ENCODE measurements around the gene UBASH3B.

Gene UBASH3B

GRCh38 chr11:122647736-122648275 lies 7.7 kb upstream of the UBASH3B start:
- DNase-seq: no peak

DNA sequence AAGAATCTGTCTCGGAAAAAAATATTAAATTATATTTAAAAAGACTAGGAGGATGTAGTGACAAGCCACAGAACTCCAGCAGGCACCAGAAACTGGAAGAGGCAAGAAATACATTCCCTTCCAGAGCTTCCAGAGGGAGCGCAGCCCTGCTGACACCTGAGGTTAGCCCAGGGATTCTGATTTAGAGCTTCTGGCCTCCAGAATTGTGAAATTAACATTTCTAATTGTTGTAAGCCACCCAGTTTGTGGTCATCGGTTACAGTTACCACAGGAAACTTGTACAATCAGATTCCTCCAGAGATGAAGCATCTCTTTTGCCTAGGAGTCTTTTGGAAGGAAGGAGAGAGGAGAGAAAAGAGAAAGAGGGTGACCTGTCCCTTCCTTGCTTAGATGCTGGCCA lies 6.4 kb upstream of the UBASH3B start:
- no peak for DNase-seq

DNA sequence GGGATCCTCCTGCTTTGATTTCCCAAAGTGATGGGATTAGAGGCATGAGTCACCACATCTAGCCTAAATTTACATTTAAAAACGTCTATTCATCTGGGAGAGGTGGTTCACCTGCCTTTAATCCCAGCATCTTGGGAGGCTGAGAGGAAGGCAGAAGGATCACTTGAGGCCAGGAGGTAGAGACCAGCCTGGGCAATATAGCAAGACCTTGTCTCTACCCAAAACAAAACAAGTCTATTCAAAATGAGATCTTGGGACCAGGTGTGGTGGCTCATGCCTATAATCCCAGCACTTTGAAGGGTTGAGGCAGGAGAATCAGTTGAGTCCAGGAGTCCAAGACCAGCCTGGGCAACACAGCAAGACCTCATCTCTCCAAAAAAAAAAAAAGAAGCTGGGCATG lies 4.9 kb upstream of the UBASH3B start:
- no peak for DNase-seq

DNA sequence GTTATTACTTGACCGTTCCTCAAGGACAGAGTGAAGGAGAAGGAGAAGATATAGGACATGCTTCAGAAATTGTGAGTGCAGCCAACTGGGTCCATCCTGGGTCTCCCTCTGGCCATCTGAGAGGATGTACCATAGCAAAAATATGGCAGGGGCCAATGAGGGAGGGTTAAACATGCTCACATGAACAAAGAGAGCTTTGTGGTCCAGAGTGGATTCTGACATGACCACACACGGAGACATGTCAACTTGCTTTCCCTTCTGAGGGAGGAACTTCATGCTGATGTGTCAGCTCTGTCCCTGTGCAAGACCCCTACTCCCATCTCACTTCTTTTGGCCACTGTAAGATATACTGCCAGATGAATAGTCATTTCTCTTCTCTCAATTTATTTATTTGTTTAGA lies 3.0 kb upstream of the UBASH3B start:
- DNase-seq: no peak

DNA sequence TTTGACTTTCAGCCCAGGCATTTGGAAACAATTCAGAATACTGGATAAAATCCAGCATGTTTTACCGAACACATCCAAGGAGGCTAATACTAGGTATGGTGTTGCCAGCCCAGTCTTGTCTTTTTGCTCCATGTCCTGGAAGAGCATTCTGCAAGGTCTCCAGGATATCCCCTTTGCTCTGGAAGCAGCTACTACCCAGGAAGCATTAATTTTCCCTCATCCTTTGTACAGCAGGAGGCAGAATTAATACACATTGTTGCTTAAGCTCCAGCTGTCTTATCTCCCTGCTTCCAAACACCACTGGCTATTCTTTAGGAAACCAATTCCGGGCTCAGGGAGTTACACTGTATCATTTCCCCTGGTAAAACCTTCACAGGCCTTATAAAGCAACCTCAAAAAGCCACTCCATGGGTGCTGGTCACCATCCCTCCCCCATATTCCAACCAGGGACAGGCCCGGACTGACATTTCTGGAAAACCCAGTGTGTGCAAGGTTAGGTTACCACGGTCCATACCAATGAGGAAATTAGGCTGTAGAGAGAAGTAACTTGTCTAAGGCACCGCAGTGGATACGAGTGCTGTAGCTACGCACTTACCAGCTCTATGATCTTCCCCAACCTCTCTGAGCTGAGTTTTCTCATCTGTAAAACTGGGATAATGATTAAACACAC lies 1.5 kb upstream of the UBASH3B start:
- DNase-seq: no peak

GRCh38 chr11:122656073-122656630 lies 630 bp downstream of the UBASH3B start:
- DNase-seq: no peak

GRCh38 chr11:122656631-122657101 lies 1.1 kb downstream of the UBASH3B start:
- peak; percentile 83 for DNase-seq

DNA sequence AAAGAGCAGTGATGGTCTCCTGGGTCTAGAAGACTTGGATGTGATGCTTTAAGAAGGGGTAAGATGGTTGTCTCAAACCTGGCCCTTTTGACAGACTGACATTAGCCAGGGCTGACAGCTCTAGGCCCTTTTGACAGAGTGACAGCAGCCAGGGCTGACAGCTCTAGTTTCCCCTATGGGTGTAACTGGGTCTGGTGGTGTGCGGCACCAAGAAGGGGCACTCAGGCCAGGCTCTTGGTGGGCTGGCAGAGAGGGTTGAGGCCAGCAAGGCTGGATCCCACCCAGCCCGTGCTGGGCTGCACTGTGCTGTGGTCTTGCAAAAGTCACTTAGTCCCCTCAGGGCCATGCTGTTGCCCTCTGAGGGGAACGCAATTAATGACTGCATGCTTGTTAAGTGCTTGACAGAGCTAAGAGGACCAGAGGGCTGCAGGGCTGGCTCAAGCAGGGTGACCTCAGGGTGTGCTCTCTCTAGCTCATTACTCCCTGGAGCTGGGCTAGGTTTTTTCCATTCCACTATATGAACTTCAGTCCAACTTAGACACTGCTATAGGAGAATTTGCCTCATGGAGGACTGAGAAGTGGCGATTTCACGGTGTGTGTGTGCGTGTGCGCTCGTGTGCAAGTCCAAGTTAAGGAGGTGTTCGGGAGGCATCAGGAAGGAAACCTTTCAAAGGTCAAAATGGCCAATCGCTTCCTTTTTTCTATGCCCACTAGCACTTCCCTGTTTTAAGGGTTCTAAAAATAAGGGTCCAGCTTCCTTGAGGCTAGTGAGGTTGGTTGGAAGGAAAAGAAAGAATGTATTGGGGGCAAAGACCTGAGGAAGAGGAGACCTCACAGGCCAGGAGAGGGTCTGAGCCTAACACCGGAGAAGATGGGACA lies 4.4 kb downstream of the UBASH3B start:
- no peak for DNase-seq

DNA sequence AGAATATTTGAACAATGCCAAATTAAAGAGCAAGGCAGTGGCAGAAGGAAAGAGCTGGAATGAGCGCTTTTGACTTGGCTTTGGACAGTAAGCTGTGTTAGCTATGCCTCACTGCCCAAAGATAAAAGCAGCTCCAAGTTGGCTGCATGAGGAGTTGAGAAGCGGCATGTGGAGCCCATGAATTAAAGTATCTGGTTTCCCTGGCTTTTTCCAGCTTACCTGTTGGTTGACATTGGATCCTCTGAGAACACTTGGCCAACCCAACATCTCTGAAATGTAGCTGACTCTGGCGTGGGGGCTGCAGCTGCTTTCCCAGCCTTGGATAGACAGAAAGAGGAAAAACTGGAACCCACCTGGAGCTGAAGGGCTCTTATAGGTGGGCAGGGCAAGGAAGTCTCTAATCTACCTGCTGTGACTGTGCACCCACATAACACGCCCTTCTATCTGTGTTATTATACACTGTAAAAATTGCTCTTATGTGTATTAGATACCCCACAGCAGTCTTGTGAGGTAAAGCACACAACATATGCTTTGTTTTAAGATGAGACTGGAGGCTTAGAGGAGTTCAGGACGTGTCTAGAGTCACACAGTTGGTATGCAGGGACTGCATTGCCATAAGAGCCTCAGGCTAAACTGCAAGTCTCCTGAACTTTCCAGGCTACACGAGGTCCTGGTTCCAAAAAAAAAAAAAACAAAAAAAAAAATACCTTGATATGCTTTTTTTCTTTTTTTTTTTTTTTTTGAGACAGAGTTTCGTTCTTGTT lies 5.8 kb downstream of the UBASH3B start:
- DNase-seq: peak; percentile 41

GRCh38 chr11:122663056-122663740 lies 7.7 kb downstream of the UBASH3B start:
- DNase-seq: no peak

DNA sequence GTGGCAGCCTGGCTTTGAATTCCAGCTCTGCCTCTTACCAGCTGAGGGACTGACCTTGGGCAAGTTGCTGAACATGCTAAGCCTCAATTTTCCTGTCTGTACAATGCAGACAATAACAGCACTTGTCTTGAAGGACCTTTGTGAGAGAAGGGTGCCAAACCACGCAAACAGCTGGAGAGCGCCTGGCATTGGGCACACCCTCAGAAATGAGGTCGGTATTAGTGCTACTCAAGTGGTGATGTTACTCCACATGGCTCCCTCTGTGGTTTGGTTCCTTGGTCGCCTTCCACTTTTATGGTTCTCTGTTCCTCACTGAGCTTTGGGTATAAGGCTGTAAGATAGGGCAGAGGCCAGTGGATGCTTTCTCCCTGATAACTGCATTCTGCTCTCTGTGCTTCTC lies 8.2 kb downstream of the UBASH3B start:
- no peak for DNase-seq

DNA sequence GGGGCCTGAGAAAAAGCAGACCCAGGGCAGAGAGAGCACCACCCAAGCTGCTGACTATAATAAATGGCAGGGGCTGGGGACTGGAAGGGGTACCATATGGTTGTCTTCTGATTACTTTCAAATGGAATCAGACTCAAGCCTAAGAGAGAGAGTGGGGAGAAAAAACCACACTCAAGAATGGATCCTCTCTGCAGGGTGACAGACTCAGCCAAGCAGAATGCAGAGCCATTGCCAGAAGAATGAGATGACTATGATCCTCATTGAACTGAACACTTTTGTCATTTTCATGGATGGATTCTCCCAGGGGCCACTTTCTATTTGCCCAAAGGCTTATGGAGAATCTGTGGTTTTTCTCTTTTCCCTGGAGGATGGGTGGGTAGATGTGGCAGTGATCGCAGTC lies 8.7 kb downstream of the UBASH3B start:
- no peak for DNase-seq

DNA sequence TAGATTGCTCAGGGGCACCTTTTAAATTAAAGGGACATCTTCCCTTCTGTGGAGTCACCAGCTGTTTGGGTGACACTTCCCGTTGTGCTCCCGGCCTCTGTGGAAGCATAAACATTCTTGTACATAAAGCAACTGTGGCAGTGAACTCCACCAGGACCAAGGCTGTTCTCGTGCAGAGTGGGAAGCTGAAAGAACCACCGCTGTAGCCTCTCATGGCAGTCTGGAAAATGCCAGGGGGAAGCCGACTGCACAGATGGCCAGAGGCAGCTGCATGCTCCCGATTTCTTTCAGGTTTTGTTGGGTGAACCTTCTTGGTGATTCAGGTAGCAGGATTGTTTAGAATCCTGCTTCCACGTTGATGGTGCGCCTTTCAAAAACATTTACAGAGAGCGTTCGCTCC lies 10.3 kb downstream of the UBASH3B start:
- DNase-seq: no peak

DNA sequence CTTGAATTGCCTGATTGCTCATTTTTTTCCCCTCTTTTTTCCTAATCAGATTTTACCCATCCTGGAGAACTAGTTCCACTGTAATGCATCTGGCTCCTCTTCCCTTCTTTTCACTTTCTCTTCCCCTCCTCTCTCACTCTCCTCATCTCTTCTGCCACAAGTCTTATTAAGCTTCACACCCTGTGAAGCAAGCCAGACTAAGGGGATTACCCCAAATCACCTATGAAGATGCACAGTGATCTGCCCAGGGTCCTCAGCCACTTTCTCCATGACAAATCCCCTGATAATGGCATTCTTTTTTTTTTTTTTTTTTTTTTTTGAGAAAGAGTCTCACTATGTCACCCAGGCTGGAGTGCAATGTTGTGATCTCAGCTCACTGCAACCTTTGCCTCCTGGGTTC lies 11.2 kb downstream of the UBASH3B start:
- no peak for DNase-seq

GRCh38 chr11:122668562-122669090 lies 13.1 kb downstream of the UBASH3B start:
- DNase-seq: no peak

- no peak for DNase-seq
Observed at GRCh38 chr11:122670131-122670530, 14.6 kb downstream of the UBASH3B start.

DNA sequence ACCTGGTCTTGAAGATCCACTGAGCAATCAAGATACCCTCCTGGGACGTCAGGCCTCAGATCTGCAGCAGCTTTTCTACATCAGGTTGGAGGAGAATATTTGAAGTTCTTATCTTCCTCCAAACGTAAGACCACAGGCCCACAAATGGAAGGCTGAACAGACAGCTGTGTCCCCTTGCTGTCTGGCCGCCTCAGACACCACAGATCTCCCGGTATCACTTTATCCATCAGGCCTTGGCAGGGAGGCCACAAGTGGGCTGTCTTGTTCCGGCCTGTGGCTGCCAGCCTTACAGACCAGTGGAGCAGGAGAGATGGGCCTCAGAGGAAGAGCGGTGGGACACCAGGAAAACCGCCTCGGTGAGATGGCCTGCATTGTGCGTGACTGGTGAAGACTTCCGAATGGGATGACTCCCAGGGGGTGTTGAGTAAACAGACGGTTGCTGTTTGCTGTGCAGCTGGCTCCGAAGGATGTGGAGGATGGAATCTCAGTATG lies 15.9 kb downstream of the UBASH3B start:
- DNase-seq: no peak

- DNase-seq: no peak
Observed at GRCh38 chr11:122672892-122673291, 17.4 kb downstream of the UBASH3B start.

- no peak for DNase-seq
Observed at GRCh38 chr11:122673701-122674100, 18.2 kb downstream of the UBASH3B start.

DNA sequence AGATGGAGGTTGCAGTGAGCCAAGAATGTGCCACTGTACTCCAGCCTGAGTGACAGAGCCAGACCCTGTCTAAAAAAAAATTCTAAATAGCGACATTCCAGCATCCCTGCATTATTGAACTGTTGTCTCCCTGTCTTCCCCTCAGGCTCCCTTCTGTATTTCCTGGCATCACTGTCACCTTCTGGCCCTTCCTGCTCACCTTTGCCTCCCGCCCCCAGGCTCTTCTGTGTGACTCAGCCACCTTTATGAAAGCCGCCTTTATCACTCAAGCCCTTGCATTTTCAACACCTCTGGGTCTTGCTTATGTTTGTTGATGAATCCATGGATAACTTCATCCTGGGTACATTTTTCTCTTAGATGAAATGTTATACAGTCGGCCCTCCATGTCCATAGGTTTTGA lies 21.1 kb downstream of the UBASH3B start:
- no peak for DNase-seq

DNA sequence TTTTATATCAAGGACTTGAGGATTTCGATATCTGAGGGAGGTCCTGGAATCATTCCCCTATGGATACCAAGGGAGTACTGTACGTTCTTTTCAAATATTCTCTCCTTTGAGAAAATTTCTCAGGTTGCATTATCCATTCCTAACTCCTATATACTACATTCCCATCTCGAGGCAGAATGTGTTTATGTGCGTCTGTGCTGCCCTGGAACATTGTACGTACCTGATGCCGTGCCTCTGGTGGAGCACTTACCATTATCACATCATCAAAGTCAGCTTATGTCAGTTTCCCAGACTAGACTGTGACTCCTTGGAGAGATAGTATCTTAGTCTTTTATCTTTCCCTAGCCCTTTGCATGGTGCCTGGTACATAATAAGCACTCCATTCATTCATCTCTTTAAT lies 21.7 kb downstream of the UBASH3B start:
- no peak for DNase-seq

All from right kidney (tissue), 1 donor.